HEK293 (cell line): ENCODE measurements around the gene PIGO.

Source experiments
- SP2 ChIP-seq: fragments of 450-650 bp; formaldehyde crosslinking; IDR thresholded peaks from 2 replicates; pipeline ENCODE4 v1.5.1; 2016; ENCODE audit warnings: missing biosample characterization, missing genetic modification characterization
- ZNF121 ChIP-seq: fragments of 450-650 bp; formaldehyde crosslinking; IDR thresholded peaks from 2 replicates; pipeline ENCODE4 v1.5.1; 2016; ENCODE audit warnings: missing biosample characterization, missing genetic modification characterization
- ZNF302 ChIP-seq: fragments of 450-650 bp; formaldehyde crosslinking; IDR thresholded peaks from 2 replicates; pipeline ENCODE4 v1.5.1; 2016; ENCODE audit warnings: missing biosample characterization, missing genetic modification characterization, low read depth
- TF ChIP-seq, protein P1 (sequence below): fragments of 450-650 bp; formaldehyde crosslinking; IDR thresholded peaks from 2 replicates; pipeline ENCODE4 v1.5.1; 2016; ENCODE audit warnings: missing biosample characterization, missing genetic modification characterization
- TF ChIP-seq, protein P2 (sequence below): sonication (generic); formaldehyde crosslinking; IDR thresholded peaks from 2 replicates; pipeline ENCODE4 v1.8.1; 2022; ENCODE audit warnings: mild to moderate bottlenecking, moderate library complexity, missing genetic modification reagents
- TF ChIP-seq, protein P3 (sequence below): fragments of 450-650 bp; formaldehyde crosslinking; IDR thresholded peaks from 2 replicates; pipeline ENCODE4 v1.5.1; 2016; ENCODE audit warnings: missing biosample characterization, missing genetic modification characterization
- TF ChIP-seq, protein P4 (sequence below): fragments of 450-650 bp; formaldehyde crosslinking; IDR thresholded peaks from 2 replicates; pipeline ENCODE4 v1.5.1; 2016; ENCODE audit warnings: missing biosample characterization, missing genetic modification characterization, low read depth

DNA sequence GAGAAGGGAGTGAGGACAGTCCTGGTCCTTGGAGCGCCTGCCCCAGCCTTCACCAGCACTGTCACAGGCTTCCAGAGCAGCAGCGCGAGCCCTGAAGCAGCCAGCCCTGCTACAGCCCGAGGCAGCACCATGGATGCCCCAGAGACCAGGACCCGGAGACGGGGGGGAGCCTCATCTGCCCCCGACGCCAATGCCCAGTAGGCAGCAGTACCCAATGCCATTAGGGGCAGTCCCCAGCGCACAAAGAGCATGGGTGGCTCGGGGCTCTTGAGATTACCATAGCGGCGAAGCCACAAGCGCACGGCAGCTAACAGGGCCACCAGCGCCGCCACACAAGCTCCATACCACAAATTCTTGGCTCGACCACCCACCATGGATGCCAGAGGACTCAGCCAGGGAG, 4.9 kb downstream of the PIGO start:
- TF ChIP-seq, protein P1, sequence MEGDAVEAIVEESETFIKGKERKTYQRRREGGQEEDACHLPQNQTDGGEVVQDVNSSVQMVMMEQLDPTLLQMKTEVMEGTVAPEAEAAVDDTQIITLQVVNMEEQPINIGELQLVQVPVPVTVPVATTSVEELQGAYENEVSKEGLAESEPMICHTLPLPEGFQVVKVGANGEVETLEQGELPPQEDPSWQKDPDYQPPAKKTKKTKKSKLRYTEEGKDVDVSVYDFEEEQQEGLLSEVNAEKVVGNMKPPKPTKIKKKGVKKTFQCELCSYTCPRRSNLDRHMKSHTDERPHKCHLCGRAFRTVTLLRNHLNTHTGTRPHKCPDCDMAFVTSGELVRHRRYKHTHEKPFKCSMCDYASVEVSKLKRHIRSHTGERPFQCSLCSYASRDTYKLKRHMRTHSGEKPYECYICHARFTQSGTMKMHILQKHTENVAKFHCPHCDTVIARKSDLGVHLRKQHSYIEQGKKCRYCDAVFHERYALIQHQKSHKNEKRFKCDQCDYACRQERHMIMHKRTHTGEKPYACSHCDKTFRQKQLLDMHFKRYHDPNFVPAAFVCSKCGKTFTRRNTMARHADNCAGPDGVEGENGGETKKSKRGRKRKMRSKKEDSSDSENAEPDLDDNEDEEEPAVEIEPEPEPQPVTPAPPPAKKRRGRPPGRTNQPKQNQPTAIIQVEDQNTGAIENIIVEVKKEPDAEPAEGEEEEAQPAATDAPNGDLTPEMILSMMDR (tag by site-specific recombination): no peak
- TF ChIP-seq, protein P2, sequence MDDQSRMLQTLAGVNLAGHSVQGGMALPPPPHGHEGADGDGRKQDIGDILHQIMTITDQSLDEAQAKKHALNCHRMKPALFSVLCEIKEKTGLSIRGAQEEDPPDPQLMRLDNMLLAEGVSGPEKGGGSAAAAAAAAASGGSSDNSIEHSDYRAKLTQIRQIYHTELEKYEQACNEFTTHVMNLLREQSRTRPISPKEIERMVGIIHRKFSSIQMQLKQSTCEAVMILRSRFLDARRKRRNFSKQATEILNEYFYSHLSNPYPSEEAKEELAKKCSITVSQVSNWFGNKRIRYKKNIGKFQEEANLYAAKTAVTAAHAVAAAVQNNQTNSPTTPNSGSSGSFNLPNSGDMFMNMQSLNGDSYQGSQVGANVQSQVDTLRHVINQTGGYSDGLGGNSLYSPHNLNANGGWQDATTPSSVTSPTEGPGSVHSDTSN (CRISPR knock-in tag): no peak
- TF ChIP-seq, protein P3, sequence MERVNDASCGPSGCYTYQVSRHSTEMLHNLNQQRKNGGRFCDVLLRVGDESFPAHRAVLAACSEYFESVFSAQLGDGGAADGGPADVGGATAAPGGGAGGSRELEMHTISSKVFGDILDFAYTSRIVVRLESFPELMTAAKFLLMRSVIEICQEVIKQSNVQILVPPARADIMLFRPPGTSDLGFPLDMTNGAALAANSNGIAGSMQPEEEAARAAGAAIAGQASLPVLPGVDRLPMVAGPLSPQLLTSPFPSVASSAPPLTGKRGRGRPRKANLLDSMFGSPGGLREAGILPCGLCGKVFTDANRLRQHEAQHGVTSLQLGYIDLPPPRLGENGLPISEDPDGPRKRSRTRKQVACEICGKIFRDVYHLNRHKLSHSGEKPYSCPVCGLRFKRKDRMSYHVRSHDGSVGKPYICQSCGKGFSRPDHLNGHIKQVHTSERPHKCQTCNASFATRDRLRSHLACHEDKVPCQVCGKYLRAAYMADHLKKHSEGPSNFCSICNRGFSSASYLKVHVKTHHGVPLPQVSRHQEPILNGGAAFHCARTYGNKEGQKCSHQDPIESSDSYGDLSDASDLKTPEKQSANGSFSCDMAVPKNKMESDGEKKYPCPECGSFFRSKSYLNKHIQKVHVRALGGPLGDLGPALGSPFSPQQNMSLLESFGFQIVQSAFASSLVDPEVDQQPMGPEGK (tag by site-specific recombination): no peak
- no peak for TF ChIP-seq SP2 (tag by site-specific recombination)
- TF ChIP-seq, protein P4, sequence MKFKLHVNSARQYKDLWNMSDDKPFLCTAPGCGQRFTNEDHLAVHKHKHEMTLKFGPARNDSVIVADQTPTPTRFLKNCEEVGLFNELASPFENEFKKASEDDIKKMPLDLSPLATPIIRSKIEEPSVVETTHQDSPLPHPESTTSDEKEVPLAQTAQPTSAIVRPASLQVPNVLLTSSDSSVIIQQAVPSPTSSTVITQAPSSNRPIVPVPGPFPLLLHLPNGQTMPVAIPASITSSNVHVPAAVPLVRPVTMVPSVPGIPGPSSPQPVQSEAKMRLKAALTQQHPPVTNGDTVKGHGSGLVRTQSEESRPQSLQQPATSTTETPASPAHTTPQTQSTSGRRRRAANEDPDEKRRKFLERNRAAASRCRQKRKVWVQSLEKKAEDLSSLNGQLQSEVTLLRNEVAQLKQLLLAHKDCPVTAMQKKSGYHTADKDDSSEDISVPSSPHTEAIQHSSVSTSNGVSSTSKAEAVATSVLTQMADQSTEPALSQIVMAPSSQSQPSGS (tag by site-specific recombination): no peak
- no peak for TF ChIP-seq ZNF121 (tag by site-specific recombination)
- no peak for TF ChIP-seq ZNF302 (tag by site-specific recombination)
